CD4-positive, alpha-beta T cell treated with Interleukin-17A for 4 hours (primary cell): ENCODE measurements around the gene DENND4A.
"Not testable (repeated sequence)": the region's sequence is repeated elsewhere in the genome, so short reads cannot be mapped to it uniquely, and the experiment has no call there.

ENCODE experiments used
- DNase-seq: peaks from one replicate; pipeline ENCODE4 v3.0.0-alpha.2; 2020; ENCODE audit warnings: mixed read lengths

The DENND4A gene

DNA sequence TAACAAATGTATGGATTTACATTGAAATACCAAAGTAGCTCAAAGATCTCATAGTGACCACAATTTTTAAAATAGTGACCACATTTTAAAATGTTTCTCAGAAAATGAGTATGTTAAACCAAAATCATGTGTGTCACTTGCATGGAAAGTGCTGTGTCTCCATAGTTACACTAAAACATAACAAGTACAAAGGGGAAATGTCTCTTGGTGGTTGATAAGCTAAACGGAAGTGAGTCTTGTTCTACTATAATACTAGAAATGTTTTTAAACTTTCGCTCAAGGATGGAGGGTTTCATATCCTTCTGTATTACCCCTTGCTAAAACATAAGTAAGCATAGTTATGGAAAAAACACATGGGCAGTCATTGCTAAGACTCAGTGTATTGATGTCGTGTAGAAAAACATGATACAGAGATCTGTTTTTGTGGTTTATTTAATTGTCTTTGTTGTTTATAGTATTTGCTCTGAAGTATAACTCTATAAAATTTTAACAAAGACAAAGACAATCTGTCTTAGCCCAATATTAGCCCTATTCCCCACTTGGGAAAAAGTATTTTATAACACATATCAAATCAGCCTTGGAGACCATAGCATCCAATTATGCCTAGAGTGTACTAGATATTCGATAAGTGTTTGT lies 27.0 kb upstream of the DENND4A start:
- DNase-seq = no peak

- no peak for DNase-seq
Measured at GRCh38 chr15:65816441-65816840, 24.3 kb upstream of the DENND4A start.

DNA sequence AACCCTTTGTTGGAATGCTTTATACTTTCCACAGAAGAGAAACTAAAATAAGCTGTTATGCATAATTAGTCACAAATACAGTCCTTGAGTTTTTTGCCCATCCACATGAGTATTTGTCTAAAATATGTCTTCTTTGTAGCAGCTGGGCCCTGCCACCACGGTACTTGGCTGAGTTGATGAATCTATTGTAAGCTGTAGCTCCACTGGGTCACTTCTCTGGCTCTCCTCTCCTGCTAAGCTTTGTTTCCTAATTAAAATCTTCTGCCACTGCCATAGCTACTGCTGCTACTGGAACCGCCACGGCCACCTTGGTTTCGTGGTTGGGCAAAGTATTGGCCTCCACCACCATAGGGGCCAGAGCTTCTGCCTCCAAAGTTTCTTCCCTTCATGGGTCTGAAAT lies 23.9 kb upstream of the DENND4A start:
- not testable (repeated sequence) for DNase-seq

DNA sequence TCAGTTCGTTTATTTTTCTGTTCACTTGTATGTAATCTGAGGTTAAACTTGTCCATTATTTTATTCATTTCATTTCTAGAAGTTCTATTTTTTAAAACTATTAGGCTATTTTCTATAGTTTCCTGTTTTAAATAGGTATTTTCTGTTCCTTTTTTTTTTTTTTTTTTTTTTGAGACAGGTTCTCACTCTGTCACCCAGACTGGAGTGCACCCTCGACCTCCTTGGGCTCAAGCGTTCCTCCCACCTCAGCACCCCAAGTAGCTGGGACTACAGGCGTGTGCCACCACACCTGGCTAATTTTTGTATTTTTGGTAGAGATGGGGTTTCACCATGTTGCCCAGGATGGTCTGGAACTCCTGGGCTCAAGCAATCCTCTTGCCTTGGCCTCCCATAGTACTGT lies 22.2 kb upstream of the DENND4A start:
- DNase-seq = not testable (repeated sequence)

- DNase-seq = no peak
Measured at GRCh38 chr15:65812916-65813315, 20.8 kb upstream of the DENND4A start.

GRCh38 chr15:65812467-65812866 lies 20.4 kb upstream of the DENND4A start:
- no peak for DNase-seq

DNA sequence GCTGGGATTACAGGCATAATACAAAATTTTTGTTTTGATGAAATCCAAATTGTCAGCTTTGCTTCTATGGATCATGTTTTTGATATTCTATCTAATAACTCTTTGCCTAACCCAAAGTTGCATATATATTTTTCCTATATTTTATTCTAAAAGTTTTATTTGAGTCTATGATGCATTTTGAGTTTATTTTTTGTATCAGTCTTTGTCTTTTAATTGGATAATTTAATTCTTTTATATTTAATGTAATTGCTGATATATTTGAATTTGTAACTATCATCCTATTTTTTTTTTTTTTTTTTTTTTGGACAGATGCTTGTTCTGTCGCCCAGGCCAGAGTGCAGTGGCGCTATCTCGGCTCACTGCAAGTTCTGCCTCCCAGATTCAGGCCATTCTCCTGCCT lies 19.7 kb upstream of the DENND4A start:
- no peak for DNase-seq

DNA sequence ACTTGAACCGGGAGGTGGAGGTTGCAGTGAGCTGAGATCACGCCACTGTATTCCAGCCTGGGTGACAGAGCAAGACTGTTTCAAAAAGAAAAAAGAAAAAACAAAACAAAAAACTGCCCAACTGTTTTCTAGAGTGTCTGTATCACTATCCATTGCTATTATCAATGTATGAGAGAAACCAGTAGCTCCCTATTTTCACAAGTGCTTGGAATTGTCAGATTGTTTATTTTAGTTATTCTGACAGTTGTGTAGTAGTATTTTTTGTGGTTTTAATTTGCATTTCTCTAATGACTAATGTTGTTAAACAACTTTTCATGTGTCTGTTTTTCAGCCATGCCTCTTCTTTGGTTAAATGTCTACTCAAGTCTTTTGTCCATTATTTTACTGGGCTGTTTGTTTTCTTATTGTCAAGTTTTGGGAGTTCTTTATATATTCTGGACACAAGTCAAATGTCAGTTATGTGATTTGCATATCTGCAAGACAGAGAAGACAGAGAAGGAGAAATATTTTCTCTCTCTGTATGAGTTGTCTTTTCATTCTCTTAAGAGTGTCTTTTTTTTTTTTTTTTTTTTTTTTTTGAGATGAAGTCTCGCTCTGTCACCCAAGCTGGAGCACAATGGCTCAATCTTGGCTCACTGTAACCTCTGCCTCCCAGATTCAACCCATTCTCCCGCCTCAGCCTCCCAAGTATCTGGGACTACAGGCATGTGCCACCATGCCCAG lies 19.1 kb upstream of the DENND4A start:
- not testable (repeated sequence) for DNase-seq

GRCh38 chr15:65806397-65806796 lies 14.3 kb upstream of the DENND4A start:
- no peak for DNase-seq

DNA sequence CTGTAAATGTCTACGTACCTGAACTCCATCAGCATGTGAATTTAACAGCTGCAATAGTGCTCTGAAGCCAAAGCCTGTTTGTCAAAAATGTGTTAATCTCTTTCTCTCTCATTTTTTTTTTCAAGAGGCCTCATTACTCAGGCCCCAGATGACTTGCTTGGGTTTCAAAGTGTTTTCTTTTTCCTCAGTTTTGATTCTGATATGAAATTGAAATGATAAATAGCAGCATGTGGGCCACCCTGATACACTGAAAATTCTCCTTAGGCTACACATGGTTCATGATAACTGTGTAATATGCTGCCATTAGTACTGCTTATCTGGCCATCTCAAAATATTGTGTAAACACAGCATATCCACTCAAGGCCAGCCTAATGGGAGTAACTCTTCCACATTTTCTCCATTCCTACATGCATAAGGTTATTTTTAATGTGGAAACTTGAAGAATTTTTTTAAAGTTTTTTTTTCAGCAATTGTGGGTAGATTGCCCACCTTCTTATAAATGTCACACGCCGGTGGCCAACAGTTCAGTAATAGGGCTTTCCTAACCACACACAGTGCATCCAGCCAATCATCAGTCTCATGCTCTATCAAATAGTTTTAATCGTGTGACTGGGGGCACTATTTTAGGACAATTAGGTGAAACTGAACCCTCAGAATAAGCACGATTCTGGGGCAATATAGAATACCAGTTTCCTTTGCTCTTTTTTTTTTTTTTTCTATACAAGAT lies 13.1 kb upstream of the DENND4A start:
- DNase-seq = no peak

DNA sequence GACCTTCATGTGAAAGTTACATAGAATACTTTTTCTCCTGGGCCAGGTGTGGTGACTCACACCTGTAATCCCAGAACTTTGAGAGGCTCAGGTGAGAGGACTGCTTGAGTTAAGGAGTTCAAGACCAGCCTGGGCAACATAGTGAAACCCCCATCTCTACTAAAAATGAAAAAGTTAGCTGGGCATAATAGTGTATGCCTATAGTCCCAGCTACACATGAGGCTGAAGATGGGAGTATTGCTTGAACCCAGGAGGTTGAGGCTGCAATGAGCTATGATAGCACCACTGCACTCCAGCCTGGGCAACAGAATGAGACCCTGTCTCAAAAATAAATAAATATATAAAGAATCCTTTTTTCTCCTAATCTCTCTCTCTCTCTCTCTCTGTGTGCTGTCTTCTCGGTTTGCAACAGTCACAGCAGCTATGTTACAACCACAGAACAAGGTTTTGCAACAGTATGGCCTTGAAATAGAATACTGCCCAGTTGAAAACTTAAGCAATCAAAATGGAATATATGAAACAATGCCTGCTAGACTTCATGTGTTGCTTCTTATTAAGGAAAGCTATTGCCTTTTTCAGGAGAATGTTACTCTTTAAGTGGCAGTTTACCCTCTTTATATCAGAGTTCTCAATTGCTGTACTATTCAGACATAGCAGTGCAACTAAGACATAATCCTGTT lies 12.3 kb upstream of the DENND4A start:
- DNase-seq = no peak

DNA sequence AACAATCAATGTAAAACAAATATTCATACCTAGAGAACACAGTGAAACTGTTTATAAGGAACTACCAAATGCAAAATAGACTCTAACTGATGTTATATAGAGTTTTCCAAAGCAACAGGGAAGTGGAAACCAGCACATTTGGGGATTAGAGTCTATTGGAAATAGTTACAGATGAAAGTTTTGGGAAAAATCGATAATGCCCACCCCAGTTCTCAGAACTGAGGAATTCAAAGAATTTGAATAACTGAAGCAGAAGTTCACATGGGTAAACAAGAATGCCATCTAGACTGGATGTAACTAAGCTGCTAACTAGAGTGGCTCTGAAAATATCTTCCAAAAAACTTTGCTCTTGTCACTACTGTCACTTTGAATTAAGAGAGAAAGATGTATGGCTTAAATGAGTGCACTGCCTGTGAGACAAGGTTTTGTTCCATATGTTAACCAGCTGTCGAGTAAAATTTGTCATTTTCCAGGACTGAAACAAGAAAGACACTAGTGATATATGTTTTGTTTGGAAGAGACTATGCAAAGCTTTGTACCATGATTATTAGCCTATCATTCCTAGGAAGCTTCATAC lies 9.2 kb upstream of the DENND4A start:
- DNase-seq = no peak

DNA sequence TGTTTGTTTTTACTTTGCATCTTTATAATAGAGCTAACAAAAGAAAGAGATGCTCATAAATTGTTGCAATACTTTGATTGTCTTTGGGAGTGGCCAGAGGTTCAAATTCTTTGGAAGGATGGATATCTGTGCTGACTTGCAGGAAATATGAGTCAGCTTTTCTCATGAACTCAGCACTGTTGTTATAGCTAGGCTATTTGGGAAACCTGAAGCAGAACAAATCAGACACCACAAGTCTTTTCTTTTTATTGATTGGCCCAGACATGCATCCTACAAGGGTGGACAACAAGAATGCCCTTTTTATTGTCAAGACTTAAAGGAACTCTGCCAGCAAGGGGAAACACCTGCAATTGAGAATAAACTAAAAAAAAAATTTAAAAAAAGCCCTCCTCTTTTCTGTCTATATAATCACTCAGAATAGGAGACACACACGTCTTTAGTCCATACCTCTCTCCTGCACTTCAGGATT lies 4.6 kb upstream of the DENND4A start:
- DNase-seq = no peak

GRCh38 chr15:65795663-65796216 lies 3.6 kb upstream of the DENND4A start:
- DNase-seq = no peak

DNA sequence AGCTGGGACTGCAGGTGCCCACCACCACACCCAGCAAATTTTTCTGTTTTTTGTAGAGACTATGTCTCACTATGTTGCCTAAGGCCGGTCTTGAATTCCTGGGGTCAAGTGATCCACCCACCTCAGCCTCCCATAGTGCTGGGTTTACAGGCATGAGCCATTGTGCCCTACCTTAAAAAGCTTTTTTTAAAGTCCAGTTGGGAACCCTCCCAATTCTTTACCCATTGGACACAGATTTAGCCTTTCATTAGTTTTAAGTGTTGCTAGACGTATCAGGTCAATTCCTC lies 1.7 kb upstream of the DENND4A start:
- no peak for DNase-seq

- DNase-seq = no peak
Measured at GRCh38 chr15:65792988-65793817, 1.1 kb upstream of the DENND4A start.

- DNase-seq = no peak
Measured at GRCh38 chr15:65791335-65792137, 557 bp downstream of the DENND4A start.

GRCh38 chr15:65790694-65791334 lies 1.3 kb downstream of the DENND4A start:
- peak; percentile 19 for DNase-seq

GRCh38 chr15:65789759-65790425 lies 2.2 kb downstream of the DENND4A start:
- no peak for DNase-seq

GRCh38 chr15:65789105-65789504 lies 3.0 kb downstream of the DENND4A start:
- no peak for DNase-seq
